T-helper 2 cell treated with Interferon-gamma antibody and Interleukin-4, amounts not matched to agents 5 μg/mL and 100 μg/mL, for 36 hours (primary cell): ENCODE results near the gene ISOC2.
"Not testable (repeated sequence)": the region's sequence is repeated elsewhere in the genome, so short reads cannot be mapped to it uniquely, and the experiment has no call there.

ENCODE experiments used
- DNase-seq: peaks from one replicate; pipeline ENCODE4 v3.0.0; 2021; ENCODE audit warnings: low spot score
- H3K27ac Mint-ChIP-seq: one replicate; pipeline ENCODE4 v1.8.0; 2021; ENCODE audit warnings: mild to moderate bottlenecking, mixed read lengths
- H3K27me3 Mint-ChIP-seq: one replicate; pipeline ENCODE4 v1.8.0; 2021; ENCODE audit warnings: low read depth, mixed read lengths
- H3K36me3 Mint-ChIP-seq: one replicate; pipeline ENCODE4 v1.8.0; 2021; ENCODE audit warnings: low read depth, mixed read lengths
- H3K4me1 Mint-ChIP-seq: one replicate; pipeline ENCODE4 v1.8.0; 2021; ENCODE audit warnings: low read depth, mixed read lengths
- H3K4me3 Mint-ChIP-seq: one replicate; pipeline ENCODE4 v1.8.0; 2022; ENCODE audit warnings: mild to moderate bottlenecking, moderate library complexity, mixed read lengths
- H3K9me3 Mint-ChIP-seq: one replicate; pipeline ENCODE4 v1.8.0; 2021; ENCODE audit warnings: mixed read lengths

ISOC2 gene, protein sequence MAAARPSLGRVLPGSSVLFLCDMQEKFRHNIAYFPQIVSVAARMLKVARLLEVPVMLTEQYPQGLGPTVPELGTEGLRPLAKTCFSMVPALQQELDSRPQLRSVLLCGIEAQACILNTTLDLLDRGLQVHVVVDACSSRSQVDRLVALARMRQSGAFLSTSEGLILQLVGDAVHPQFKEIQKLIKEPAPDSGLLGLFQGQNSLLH

DNA sequence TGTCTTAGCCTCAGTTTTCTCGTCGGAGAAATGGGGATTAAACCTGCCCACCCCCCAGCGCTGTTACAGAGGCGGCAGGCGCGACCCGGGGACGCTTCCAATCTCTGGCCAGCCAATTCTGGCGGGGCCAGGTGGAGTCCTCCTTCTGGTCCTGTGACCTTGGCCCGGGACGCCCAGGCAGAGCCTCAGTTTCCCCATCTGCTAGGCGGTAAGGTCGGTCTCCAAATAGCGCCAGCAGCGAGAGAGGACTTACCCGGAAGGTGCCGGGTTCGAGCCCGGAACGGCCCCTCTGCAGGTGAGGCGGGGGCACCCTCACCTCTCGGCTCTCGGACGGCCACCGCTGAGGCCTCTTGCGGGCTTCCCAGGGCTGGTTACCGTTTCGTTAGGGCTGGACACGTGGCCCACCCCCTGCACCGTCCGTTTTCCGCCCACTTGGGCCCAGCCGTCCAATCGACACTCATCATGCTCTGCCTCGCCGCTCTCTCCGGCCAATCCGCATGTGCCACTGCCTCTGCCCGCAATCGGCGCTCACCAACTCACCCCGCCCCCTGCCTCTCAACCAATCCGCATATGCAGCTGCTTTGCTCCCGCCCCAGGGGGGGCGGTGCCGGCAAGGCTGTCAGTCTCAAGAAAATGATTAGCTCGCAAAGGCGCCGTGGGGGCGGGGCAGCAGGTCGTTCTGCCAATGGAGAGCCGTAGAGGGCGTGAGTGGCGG is at the start of gene ISOC2:
ISOC2 (minus strand) TSS at position 384 of the 715 bp plus-strand sequence. CDS start 5,156 bp downstream, outside the sequence.
- H3K36me3 Mint-ChIP-seq = no peaks in the 10 kb centered on the region
- peak within 1 kb of the TSS; percentile 93 for H3K4me3 Mint-ChIP-seq
- no peaks in the 10 kb centered on the region for H3K27me3 Mint-ChIP-seq
- DNase-seq = peak; percentile 100
- H3K27ac Mint-ChIP-seq = peak within 1 kb of the TSS; percentile 92
- peaks cover 9% of the 10 kb centered on the region for H3K4me1 Mint-ChIP-seq
- no peaks in the 10 kb centered on the region for H3K9me3 Mint-ChIP-seq

GRCh38 chr19:55508120-55508519 is 46.7 kb upstream of the ISOC2 start:
- Mint-ChIP-seq H3K9me3 (peaks cover 3% of the 10 kb centered on the region), H3K27ac (no peak overlapping the region), H3K4me1 (peaks cover 6% of the 10 kb centered on the region), H3K4me3 (no peak overlapping the region), H3K27me3 (peaks cover 2% of the 10 kb centered on the region), H3K36me3 (peaks cover 3% of the 10 kb centered on the region)
- DNase-seq = no peak

DNA sequence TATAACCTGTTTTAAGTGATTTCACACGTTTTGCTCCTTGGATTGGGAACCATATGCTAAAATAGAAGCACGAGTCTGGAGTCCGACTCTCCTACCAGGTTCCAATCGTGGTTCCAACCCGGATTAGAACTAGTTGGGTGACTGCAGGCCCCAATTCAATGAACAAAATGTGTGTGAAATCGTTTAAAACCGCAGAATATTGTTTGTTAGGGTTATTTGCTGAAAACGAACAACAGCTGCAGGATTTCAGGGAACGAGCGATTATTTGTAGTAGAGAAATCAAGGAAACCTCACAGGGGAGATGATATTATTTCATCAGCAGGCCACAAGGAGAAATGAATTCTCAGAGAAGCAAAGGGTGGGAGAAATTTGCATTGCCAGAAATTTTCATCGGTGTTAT is 43.5 kb upstream of the ISOC2 start:
- DNase-seq = no peak
- Mint-ChIP-seq H3K9me3 (peaks cover 10% of the 10 kb centered on the region), H3K36me3 (peaks cover 9% of the 10 kb centered on the region), H3K4me3 (no peak overlapping the region), H3K27ac (no peak overlapping the region), H3K4me1 (peaks cover 14% of the 10 kb centered on the region), H3K27me3 (no peaks in the 10 kb centered on the region)

- Mint-ChIP-seq H3K27ac (no peak overlapping the region), H3K4me1 (peaks cover 14% of the 10 kb centered on the region), H3K9me3 (peaks cover 10% of the 10 kb centered on the region), H3K4me3 (peak overlapping the region; percentile 82), H3K27me3 (no peaks in the 10 kb centered on the region), H3K36me3 (peaks cover 9% of the 10 kb centered on the region)
- no peak for DNase-seq
These were observed 42.8 kb upstream of the ISOC2 start for GRCh38 chr19:55504252-55504603.

DNA sequence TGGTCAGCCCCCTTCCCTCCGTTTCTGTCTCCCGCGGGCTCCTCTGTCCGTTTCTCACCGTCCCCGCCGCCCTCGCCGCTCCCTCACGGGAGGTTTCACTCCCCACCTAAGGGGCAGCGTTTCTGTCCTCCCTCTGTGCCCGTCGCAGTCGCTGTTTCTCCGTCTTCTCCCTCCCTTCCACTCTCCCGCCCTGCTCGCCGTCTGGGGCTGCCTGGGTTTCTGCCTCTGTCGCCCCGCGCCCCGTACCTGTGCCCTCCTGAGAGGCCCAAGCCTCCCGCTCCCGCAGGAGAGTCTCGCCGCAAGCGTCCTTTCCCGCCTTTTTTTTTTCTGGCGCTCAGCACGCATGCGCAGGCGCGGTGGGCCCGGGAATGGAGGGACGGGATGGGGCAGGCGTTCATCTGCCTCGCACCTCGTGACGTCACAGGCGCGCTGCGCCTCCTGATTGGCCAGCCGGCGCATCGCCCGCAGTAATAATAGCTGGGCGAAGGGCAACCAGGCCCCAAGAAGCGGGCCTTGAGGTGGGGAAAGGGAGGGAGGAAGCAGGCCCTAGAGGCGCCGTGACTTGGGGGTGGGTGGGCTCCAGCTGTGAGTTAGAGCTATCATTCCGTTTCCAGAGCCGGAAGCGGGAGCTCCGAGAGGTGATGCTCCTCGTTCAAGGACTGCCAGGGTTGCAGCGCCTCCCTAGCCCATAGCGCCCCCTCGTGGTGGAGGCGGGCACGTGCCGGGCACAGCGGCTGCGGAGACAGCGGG is 42.2 kb upstream of the ISOC2 start:
- DNase-seq = peak; percentile 93
- H3K27me3 Mint-ChIP-seq = no peaks in the 10 kb centered on the region
- peak overlapping the region; percentile 85 for H3K27ac Mint-ChIP-seq
- H3K4me1 Mint-ChIP-seq = peaks cover 14% of the 10 kb centered on the region
- H3K9me3 Mint-ChIP-seq = peaks cover 10% of the 10 kb centered on the region
- peaks cover 9% of the 10 kb centered on the region for H3K36me3 Mint-ChIP-seq
- H3K4me3 Mint-ChIP-seq = peak overlapping the region; percentile 82

DNA sequence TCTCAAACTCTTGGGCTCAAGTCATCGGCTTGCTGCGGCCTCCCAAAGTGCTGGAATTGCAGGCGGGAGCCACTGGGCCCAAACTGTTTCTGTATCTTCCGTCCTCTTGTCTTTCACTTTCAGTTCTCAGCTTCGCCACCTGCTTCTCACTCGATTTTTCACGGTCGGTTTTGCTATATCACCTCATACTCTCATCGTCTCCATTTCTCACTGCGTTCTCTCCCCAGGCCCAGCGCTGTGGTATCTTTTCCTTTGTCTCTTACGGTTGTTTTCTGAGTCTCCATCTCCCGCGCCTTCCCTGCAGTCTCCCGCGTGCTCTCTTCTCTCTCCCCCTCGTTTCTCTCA is 41.7 kb upstream of the ISOC2 start:
- Mint-ChIP-seq H3K27me3 (no peaks in the 10 kb centered on the region), H3K9me3 (peaks cover 10% of the 10 kb centered on the region), H3K27ac (peak overlapping the region; percentile 85), H3K4me1 (peaks cover 14% of the 10 kb centered on the region), H3K4me3 (peak overlapping the region; percentile 82), H3K36me3 (peaks cover 9% of the 10 kb centered on the region)
- no peak for DNase-seq

DNA sequence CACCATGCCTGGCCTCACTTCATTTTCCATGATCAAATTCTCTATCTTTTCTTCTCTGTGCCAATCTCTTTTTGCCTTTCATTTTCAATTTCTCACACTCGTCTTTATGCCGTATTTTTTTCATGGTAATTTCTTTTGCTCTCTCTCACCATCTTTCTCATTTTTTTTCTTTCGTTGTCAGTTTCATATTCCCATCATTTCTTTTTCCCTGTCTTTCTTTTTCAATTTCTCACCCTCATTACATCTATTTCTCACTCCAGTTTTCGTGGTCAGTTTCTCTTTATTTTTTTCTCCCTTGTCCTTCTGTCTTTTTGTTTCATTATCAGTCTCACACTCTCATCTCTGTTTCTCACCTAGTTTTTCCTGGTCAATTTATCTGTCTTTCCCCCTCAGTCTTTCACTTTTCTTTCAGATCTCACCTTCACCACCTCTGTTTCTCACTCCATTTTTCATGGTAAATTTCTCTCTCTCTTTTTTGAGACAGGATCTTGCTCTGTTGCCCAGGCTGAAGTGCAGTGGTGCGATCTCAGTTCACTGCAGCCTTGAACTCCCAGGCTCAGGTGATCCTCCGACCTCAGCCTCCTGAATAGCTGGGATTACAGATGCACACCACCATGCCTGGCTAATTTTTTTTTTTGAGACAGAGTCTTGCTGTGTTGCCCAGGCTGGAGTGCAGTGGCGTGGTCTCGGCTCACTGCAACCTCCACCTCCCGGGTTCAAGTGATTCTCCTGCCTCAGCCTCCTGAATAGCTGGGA is 40.9 kb upstream of the ISOC2 start:
- H3K9me3 Mint-ChIP-seq = peaks cover 10% of the 10 kb centered on the region
- DNase-seq = no peak
- no peak overlapping the region for H3K4me3 Mint-ChIP-seq
- peak overlapping the region; percentile 20 for H3K27ac Mint-ChIP-seq
- no peaks in the 10 kb centered on the region for H3K27me3 Mint-ChIP-seq
- H3K4me1 Mint-ChIP-seq = peaks cover 14% of the 10 kb centered on the region
- peaks cover 9% of the 10 kb centered on the region for H3K36me3 Mint-ChIP-seq

DNA sequence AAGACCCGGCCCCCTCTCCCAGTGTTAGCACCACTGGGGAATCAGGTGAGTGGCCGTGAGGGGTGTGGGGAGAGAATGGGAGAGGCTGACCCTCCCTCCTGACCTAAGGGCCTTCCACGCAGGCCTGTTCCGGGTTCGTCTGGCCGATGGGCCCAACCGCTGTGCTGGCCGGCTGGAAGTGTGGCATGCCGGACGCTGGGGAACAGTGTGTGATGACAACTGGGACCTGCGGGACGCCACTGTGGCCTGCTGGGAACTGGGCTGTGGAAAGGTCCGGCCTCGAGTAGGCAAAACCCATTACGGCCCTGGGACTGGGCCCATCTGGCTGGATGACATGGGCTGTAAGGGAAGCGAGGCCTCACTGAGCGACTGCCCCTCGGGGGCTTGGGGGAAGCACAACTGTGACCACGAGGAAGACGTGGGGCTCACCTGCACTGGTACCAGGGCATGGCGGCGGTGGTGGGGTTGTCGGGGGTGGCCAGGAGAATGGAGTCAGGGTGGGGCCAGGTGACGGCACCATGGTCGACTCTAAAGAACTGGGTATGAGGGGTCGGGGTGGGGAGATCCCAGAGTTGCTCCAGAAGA is 39.0 kb upstream of the ISOC2 start:
- H3K27me3 Mint-ChIP-seq = no peaks in the 10 kb centered on the region
- peaks cover 14% of the 10 kb centered on the region for H3K4me1 Mint-ChIP-seq
- DNase-seq = no peak
- H3K36me3 Mint-ChIP-seq = peaks cover 9% of the 10 kb centered on the region
- H3K27ac Mint-ChIP-seq = no peak overlapping the region
- peaks cover 10% of the 10 kb centered on the region for H3K9me3 Mint-ChIP-seq
- no peak overlapping the region for H3K4me3 Mint-ChIP-seq

GRCh38 chr19:55498246-55498840 is 36.9 kb upstream of the ISOC2 start:
- no peaks in the 10 kb centered on the region for H3K27me3 Mint-ChIP-seq

DNA sequence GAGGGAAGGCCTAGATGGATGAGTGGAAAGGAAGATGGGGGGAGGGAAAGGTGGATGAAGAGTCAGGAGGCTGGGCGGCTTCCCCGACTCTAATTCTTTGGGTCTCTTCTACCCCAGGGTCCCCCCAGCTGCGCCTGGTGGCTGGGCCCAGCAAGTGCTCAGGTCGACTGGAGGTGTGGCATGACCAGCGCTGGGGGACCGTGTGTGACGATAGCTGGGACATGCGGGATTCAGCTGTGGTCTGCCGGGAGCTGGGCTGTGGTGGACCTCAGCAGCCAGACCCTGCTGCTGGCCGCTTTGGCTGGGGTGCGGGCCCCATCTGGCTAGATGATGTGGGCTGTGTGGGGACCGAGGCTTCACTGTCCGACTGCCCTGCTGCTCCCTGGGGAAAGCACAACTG is 36.3 kb upstream of the ISOC2 start:
- no peak overlapping the region for H3K4me3 Mint-ChIP-seq
- no peak overlapping the region for H3K27ac Mint-ChIP-seq
- peaks cover 7% of the 10 kb centered on the region for H3K4me1 Mint-ChIP-seq
- H3K27me3 Mint-ChIP-seq = no peaks in the 10 kb centered on the region
- peaks cover 5% of the 10 kb centered on the region for H3K9me3 Mint-ChIP-seq
- no peak for DNase-seq
- peaks cover 5% of the 10 kb centered on the region for H3K36me3 Mint-ChIP-seq

More at GRCh38 chr19:55498246-55498840, 36.9 kb upstream of the ISOC2 start:
- DNase-seq = no peak
- peaks cover 9% of the 10 kb centered on the region for H3K9me3 Mint-ChIP-seq
- no peak overlapping the region for H3K4me3 Mint-ChIP-seq
- H3K27ac Mint-ChIP-seq = no peak overlapping the region
- peaks cover 10% of the 10 kb centered on the region for H3K4me1 Mint-ChIP-seq
- peaks cover 7% of the 10 kb centered on the region for H3K36me3 Mint-ChIP-seq

- not testable (repeated sequence) for H3K9me3 Mint-ChIP-seq, DNase-seq, H3K4me1 Mint-ChIP-seq, H3K27ac Mint-ChIP-seq, H3K4me3 Mint-ChIP-seq, H3K27me3 Mint-ChIP-seq, H3K36me3 Mint-ChIP-seq
These were observed 35.4 kb upstream of the ISOC2 start for GRCh38 chr19:55496820-55497219.

DNA sequence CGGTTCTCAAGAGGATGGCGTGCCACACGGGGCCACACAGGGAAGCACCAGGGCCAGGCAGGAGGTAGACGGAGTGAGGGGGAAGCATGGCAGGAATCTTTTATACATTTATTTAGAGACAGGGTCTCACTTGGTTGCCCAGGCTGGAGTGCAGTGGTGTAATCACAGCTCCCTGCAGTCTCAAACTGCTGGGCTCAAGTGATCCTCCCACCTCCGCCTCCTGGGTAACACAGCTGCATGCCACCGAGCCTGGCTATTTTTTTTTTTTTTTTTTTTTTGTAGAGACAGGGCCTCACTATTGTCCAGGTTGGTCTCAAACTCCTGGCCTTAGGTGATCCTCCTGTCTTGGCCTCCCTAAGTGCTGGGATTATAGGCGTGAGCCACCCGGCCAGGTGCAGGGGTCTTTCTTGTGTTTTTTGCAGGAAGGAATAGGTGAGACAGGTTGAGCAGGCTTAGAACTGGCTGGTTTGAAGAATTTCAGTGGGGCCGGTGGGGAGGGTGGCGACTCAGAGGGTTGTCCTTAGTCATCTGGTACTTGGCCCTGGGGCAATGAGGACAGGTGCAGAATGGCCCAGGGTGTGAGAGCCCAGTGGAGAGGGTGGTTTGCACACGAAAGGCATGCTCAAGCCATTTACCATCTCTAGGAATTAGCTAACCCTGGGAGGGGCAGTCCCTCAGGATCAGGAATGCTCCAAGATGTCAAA is 34.4 kb upstream of the ISOC2 start:
- H3K9me3 Mint-ChIP-seq = no peaks in the 10 kb centered on the region

More for the DNA sequence above, 34.4 kb upstream of the ISOC2 start:
- Mint-ChIP-seq H3K4me3 (no peak overlapping the region), H3K27ac (no peak overlapping the region), H3K4me1 (no peaks in the 10 kb centered on the region), H3K36me3 (no peaks in the 10 kb centered on the region), H3K27me3 (peaks cover 2% of the 10 kb centered on the region)
- DNase-seq = no peak
